GM18909 (cell line): ENCODE data around the gene SRRD.

Source experiments
- ATAC-seq: cut with Tn5 transposase; IDR thresholded peaks from one replicate; pipeline ENCODE4 v1.9.1; 2021; ENCODE audit warnings: mild to moderate bottlenecking; ENCODE audit not compliant: unreplicated experiment, poor library complexity

Gene SRRD

GRCh38 chr22:26452236-26453016 lies 31.3 kb upstream of the SRRD start:
- no peak for ATAC-seq

- no peak for ATAC-seq
Observed at GRCh38 chr22:26453216-26453615, 30.5 kb upstream of the SRRD start.

- no peak for ATAC-seq
Observed at GRCh38 chr22:26453812-26454500, 29.7 kb upstream of the SRRD start.

DNA sequence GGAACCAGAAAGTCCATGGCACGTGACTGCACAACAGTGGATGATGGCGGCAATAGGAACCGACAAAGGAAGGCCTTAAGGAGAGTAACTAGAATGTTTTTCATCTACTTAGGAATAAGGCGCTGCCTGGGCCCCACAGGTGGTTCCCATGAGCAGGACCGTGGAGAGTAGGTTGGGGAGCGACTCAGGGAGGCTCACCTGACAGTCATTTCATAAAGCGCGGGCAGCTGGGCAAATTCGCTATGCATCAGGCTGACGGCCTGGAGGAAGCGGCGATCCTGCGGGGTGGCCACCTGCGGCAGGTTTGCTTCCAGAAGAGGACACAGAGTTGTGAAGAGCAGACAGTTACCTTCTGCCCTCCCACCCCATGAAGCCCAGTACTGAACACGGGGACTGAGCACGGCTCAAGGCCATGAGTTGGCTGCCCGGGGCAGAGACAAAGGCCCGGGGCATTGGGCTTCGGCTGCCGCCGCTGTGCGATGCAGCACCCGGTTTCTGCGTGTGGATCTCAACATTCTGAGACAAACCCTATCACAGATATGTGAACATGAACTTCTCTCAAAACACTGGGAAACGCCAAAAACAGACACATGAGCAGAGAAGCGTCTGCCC lies 25.9 kb upstream of the SRRD start:
- ATAC-seq = no peak

DNA sequence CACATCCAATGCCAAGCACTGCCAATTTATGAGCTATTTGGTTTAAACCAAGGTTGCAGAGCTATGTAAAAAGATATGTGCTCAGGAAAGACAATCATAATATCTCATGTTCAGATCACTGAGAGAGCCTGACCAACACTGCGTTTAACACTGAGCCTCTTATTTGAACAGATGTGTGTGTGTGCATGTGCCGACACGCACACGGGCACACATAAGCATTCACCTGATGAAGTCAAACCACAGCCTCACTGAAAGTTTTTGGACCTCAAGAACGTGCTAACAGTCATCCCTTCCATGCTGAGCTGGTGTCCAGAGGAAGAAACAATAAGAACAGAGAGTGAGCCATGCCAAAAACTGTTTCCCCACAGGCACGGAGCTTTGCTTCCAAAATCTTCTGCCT lies 23.5 kb upstream of the SRRD start:
- ATAC-seq = no peak

- ATAC-seq = no peak
Observed at GRCh38 chr22:26461188-26461810, 22.4 kb upstream of the SRRD start.

DNA sequence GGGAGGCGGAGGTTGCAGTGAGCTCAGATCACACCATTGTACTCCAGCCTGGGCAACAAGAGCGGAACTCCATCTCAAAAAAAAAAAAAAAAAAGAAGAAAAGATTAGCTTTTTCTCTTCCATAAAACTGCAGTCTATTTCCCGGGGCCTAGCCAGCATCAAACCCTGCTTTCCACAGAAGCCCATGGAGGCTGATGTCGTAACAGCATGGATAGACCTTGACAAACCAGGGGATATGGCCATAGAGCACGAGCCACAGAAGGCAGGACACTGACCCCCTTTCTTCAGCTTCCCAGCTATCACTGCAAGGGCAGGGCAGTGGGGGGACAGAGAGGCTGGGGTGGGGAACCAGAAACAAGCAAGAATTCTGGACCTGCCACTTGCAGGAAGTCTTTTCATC lies 21.6 kb upstream of the SRRD start:
- ATAC-seq = no peak

- no peak for ATAC-seq
Observed at GRCh38 chr22:26462641-26463040, 21.0 kb upstream of the SRRD start.

DNA sequence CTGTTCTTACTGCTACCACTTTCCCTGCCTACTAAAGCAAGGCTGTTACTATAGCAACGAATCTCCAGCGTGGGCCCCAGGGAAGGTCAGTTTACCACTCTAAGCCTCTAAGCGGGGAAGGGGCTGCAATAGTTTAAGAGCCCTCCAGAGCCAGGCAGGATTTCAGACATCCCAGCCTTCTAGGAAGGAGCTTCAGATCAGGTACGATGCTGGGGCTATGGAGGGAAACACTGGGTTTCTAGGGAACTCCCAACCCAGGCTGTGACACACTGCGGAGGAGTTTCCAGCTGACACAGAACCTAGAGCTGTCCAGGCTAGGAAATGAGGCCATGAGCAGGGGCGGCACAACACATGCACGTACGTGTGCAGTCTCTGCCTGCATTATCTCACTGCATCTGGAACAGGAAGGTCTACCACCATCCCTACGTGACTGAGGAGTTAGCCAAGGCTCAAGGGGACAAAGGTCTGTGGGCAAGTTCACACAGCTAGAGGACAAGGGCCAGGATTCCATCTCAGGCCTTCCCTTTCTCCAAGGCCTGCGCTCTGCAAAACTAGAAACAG lies 20.5 kb upstream of the SRRD start:
- no peak for ATAC-seq

DNA sequence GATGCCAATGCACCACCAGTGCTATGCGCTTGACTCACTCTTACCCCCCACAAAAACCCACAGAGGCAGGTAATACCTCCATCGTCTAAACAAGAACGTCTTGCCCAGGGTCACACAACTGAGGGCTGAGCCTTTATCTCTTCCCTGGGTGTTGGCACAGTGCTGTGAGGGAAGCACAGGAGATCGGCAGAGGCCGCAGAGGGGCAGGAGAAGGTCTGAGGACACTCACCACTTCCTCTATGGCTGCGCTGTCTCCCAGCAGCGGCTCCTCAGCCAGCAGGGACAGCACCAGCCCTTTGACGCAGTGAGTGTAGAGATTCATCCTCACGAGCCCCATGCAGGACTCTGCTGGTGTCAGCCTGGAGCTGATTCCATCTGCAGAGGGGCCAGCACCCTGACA lies 20.0 kb upstream of the SRRD start:
- ATAC-seq = no peak

GRCh38 chr22:26464312-26464711 lies 19.4 kb upstream of the SRRD start:
- no peak for ATAC-seq

DNA sequence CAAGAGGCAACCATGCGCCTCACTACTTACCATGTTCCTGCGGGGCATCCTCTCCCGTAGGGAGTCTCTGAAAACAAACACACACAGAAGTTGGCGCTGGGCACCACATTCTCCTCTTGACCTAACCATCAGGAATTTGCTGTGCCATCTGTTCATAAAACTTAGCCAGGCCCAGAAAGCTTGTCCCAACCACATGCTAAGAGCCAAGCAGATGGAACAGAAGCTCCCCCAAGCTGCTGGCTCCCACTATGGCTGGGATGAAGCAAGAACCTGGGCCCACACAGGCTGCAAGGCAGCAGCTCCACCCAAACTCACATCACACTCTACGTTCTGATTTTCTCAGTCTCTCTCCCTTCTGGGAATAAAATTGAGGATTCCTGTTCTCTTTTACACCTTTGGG lies 17.5 kb upstream of the SRRD start:
- ATAC-seq = no peak

DNA sequence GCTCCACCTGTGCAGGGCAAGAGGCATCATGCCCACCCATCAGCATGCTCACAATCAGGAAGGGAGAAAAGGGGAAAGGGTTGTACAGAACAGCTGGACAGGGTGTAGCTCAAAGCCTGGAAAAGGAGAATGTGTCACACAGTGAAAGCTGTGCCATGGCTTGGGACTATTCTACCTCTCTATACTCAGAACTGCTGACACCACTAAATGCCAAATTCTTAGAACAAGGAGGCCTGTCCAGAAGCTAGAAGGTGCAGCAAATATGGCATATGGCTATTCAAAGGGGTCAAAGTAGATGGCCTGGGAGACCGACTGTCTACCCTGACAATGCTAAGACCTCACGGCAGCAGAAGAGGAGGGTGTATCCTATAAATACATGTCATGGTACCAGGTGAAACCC lies 12.9 kb upstream of the SRRD start:
- no peak for ATAC-seq

DNA sequence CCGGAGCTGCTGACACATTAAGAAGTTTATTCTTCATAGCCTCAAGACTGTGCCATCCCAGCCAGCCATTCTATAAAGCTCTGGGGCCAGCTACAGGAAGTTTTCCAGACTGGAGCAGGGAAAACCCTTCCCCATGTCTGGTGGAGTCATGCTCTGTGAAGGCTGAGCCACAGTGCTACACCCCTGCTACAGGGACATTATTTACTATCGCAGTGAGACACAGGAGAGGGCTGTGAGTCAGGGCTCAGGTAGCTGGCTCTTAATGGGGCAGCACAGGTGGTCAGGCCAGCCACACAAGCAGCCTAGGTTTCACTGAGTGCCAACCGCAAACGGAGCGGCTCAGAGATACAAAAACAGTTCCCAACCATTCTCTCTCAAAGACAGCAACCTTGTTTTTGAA lies 12.2 kb upstream of the SRRD start:
- no peak for ATAC-seq

DNA sequence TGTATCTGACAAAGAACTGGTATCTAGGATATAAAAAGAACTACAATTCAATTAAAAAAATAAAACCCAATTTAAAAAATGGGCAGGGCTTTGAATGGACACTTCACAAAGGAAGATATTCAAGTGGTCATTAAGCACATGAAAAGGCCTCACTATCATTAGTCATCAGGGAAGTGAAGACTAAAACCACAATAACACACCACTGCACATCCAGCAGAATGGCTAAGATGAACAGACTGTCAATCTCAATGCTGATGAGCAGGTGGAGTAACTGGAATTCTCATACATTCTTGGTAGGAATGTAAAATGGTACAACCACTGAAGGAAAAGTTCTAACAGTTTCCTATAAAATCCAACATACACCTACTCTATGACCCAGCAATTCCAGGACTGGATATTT lies 9.0 kb upstream of the SRRD start:
- no peak for ATAC-seq

- ATAC-seq = no peak
Observed at GRCh38 chr22:26476705-26477340, 6.9 kb upstream of the SRRD start.

- ATAC-seq = no peak
Observed at GRCh38 chr22:26477341-26477731, 6.3 kb upstream of the SRRD start.

DNA sequence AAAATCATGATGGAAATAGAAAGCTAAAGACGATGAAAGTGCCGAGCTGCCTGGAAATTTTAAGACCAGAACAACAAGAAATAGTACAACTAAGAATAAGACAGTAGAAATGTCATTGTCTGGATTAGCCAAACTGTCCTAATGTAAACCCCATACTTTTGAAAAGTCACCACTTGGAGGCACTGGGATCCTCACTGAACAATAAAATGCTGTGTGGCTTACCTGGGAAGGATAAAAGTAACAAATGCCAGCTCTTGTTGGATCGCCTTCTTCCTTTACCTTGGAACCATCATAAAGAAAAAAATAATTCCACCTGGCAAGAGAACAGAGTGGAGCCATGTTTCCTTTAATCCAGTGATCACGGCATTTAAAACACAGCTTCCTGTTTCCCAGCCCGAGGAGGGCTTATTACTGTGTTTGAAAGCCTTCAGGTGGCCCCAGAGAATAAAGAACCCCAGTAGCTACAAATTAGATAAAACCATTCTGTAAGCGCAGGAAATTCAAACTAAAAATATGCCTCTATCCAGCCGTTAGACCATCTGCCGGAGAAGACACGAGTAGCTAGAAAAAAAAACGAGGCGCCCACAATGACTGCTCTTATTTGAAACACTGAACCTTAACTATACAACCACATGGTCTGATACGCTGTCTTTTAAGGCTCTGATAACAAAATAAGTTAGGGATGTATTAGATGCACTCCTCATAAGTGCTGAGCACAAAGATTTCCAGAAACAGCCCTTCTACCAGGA lies 4.5 kb upstream of the SRRD start:
- no peak for ATAC-seq

DNA sequence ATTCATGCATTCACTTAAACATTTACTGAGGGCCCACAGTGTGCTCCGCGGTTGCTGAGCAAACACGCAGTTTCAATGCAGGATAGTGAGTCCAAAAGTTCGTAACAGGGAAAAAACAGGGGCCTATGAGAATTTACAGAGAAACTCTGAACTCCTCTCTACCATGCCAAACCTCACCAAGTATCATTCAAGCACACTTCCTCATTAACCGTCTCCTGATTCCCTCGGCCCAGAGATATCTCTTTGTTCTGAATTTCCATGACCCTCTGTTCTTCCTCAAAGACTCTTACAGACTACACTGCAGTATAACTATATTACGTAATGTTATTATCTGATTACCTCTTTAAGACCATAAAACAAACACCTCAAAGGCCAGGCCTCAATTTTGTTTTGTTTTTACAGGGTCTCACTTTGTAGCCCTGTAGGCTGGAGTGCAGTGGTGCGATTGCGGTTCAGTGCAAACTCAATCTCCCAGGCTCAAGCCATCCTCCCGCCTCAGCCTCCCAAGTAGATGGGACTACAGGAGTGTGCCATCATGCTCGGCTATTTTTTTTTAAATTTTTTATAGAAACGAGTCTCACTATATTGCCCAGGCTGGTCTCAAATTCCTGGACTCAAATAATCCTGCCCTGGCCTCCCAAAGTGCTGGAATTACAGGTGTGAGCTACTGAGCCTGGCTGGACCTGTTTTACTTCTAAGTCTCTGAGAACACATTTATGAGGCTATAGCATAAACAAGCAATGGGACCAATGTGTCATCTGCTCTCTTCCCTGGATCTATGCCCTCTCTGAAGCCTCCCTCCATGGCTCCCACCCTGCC lies 3.7 kb upstream of the SRRD start:
- ATAC-seq = no peak
